ENCODE measurements around the gene C6orf118. TPM values are rescaled to one million over a fixed set of nuclear protein-coding genes. Genes with fewer than 3 reads are reported as not detected.
A peak's percentile ranks its signal among the peaks of the same experiment; 100 is the strongest.

C6orf118 gene
- total and polyA plus RNA-seq, 9 donors: 0.87 to 2.1 (median 1.3) TPM

- H3K4me1 ChIP-seq (ENCODE audit: control insufficient read depth, insufficient read depth, low read length): peaks cover 2% of the 10 kb centered on the region
- no peaks in the 10 kb centered on the region for H3K27me3 ChIP-seq (ENCODE audit: control insufficient read depth, insufficient read depth, low read length)
- H3K36me3 ChIP-seq (ENCODE audit: control insufficient read depth, insufficient read depth, low read length): no peaks in the 10 kb centered on the region
- H3K27ac ChIP-seq (ENCODE audit: low read length): no peak overlapping the region
- no peak overlapping the region for H3K4me3 ChIP-seq (ENCODE audit: low read length)
- WGBS (ENCODE audit: insufficient coverage): 83% methylated on average over 1 of the region's 2 CpGs
- no peak for DNase-seq
- H3K9me3 ChIP-seq (replicated peaks; ENCODE audit: control insufficient read depth, low read depth, low read length): no peaks in the 10 kb centered on the region
These were observed 63.7 kb downstream of the C6orf118 start for GRCh38 chr6:165245701-165246100.

- no peaks in the 10 kb centered on the region for H3K36me3 ChIP-seq (ENCODE audit: control insufficient read depth, insufficient read depth, low read length)
- no peaks in the 10 kb centered on the region for H3K27me3 ChIP-seq (ENCODE audit: control insufficient read depth, insufficient read depth, low read length)
- peak; percentile 67 for DNase-seq
- no peak overlapping the region for H3K4me3 ChIP-seq (ENCODE audit: low read length)
- peaks cover 2% of the 10 kb centered on the region for H3K4me1 ChIP-seq (ENCODE audit: control insufficient read depth, insufficient read depth, low read length)
- no peaks in the 10 kb centered on the region for H3K9me3 ChIP-seq (replicated peaks; ENCODE audit: control insufficient read depth, low read depth, low read length)
- H3K27ac ChIP-seq (ENCODE audit: low read length): no peak overlapping the region
- WGBS (ENCODE audit: insufficient coverage): 42% methylated on average over 1 of the region's 4 CpGs
These were observed 64.1 kb downstream of the C6orf118 start for GRCh38 chr6:165245287-165245686.

- Histone ChIP-seq H3K4me3 (ENCODE audit: low read length) (no peak overlapping the region), H3K27me3 (ENCODE audit: control insufficient read depth, insufficient read depth, low read length) (no peaks in the 10 kb centered on the region), H3K36me3 (ENCODE audit: control insufficient read depth, insufficient read depth, low read length) (no peaks in the 10 kb centered on the region), H3K27ac (ENCODE audit: low read length) (no peak overlapping the region), H3K9me3 (replicated peaks; ENCODE audit: control insufficient read depth, low read depth, low read length) (no peaks in the 10 kb centered on the region), H3K4me1 (ENCODE audit: control insufficient read depth, insufficient read depth, low read length) (peaks cover 2% of the 10 kb centered on the region)
- WGBS (ENCODE audit: insufficient coverage): no CpG with 5 or more reads among the region's 12 CpGs
- no peak for DNase-seq
These were observed 64.7 kb downstream of the C6orf118 start for GRCh38 chr6:165244524-165245247.

- H3K4me1 ChIP-seq (ENCODE audit: control insufficient read depth, insufficient read depth, low read length): peaks cover 2% of the 10 kb centered on the region
- WGBS (ENCODE audit: insufficient coverage): 75% methylated on average over 1 of the region's 5 CpGs
- no peaks in the 10 kb centered on the region for H3K9me3 ChIP-seq (replicated peaks; ENCODE audit: control insufficient read depth, low read depth, low read length)
These were observed 65.6 kb downstream of the C6orf118 start for GRCh38 chr6:165243801-165244200.

DNA sequence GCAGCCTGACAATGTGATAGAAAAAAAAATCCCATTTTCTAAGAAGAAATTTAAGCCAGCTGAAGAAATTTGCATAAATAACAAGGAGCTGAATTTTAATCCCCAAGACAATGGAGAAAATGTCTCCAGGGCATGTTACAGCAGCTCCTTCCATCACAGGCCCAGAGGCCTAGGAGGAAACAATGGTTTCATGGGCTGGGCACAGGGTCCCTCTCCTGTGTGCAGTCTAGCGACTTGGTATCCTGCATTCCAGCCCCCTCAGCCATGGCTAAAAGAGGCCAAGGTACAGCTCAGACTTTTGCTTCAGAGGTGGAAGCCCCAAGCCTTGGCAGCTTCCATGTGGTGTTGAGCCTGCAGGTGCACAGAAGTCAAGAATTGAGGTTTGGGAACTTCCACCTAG is 73.1 kb downstream of the C6orf118 start:
- H3K4me3 ChIP-seq (ENCODE audit: low read length): no peak overlapping the region
- H3K9me3 ChIP-seq (replicated peaks; ENCODE audit: control insufficient read depth, low read depth, low read length): peaks cover 10% of the 10 kb centered on the region
- H3K27me3 ChIP-seq (ENCODE audit: control insufficient read depth, insufficient read depth, low read length): no peaks in the 10 kb centered on the region
- DNase-seq: no peak
- no CpG with 5 or more reads among the region's 1 CpG for WGBS (ENCODE audit: insufficient coverage)
- no peaks in the 10 kb centered on the region for H3K36me3 ChIP-seq (ENCODE audit: control insufficient read depth, insufficient read depth, low read length)
- H3K4me1 ChIP-seq (ENCODE audit: control insufficient read depth, insufficient read depth, low read length): peaks cover 10% of the 10 kb centered on the region
- H3K27ac ChIP-seq (ENCODE audit: low read length): no peak overlapping the region

More at GRCh38 chr6:165243801-165244200, 65.6 kb downstream of the C6orf118 start:
- Histone ChIP-seq H3K27me3 (ENCODE audit: control insufficient read depth, insufficient read depth, low read length) (no peaks in the 10 kb centered on the region), H3K36me3 (ENCODE audit: control insufficient read depth, insufficient read depth, low read length) (no peaks in the 10 kb centered on the region), H3K4me3 (ENCODE audit: low read length) (no peak overlapping the region), H3K27ac (ENCODE audit: low read length) (no peak overlapping the region)
- DNase-seq: no peak

- Histone ChIP-seq H3K9me3 (replicated peaks; ENCODE audit: control insufficient read depth, low read depth, low read length) (peaks cover 10% of the 10 kb centered on the region), H3K27me3 (ENCODE audit: control insufficient read depth, insufficient read depth, low read length) (no peaks in the 10 kb centered on the region), H3K36me3 (ENCODE audit: control insufficient read depth, insufficient read depth, low read length) (no peaks in the 10 kb centered on the region), H3K4me1 (ENCODE audit: control insufficient read depth, insufficient read depth, low read length) (peaks cover 16% of the 10 kb centered on the region), H3K4me3 (ENCODE audit: low read length) (no peak overlapping the region), H3K27ac (ENCODE audit: low read length) (no peak overlapping the region)
- 75% methylated on average over 1 of the region's 8 CpGs for WGBS (ENCODE audit: insufficient coverage)
- no peak for DNase-seq
These were observed 76.5 kb downstream of the C6orf118 start for GRCh38 chr6:165232731-165233488.

- Histone ChIP-seq H3K27me3 (ENCODE audit: control insufficient read depth, insufficient read depth, low read length) (no peaks in the 10 kb centered on the region), H3K9me3 (replicated peaks; ENCODE audit: control insufficient read depth, low read depth, low read length) (peaks cover 8% of the 10 kb centered on the region), H3K27ac (ENCODE audit: low read length) (peak overlapping the region; percentile 54), H3K4me1 (ENCODE audit: control insufficient read depth, insufficient read depth, low read length) (peaks cover 16% of the 10 kb centered on the region), H3K36me3 (ENCODE audit: control insufficient read depth, insufficient read depth, low read length) (no peaks in the 10 kb centered on the region), H3K4me3 (ENCODE audit: low read length) (no peak overlapping the region)
- 58% methylated on average over 9 of the region's 17 CpGs for WGBS (ENCODE audit: insufficient coverage)
- peak; percentile 81 for DNase-seq
These were observed 77.5 kb downstream of the C6orf118 start for GRCh38 chr6:165231581-165232561.

GRCh38 chr6:165231177-165231576 is 78.2 kb downstream of the C6orf118 start:
- peak; percentile 70 for DNase-seq
- Histone ChIP-seq H3K36me3 (ENCODE audit: control insufficient read depth, insufficient read depth, low read length) (no peaks in the 10 kb centered on the region), H3K27ac (ENCODE audit: low read length) (peak overlapping the region; percentile 54), H3K27me3 (ENCODE audit: control insufficient read depth, insufficient read depth, low read length) (no peaks in the 10 kb centered on the region), H3K4me3 (ENCODE audit: low read length) (no peak overlapping the region), H3K4me1 (ENCODE audit: control insufficient read depth, insufficient read depth, low read length) (peaks cover 16% of the 10 kb centered on the region), H3K9me3 (replicated peaks; ENCODE audit: control insufficient read depth, low read depth, low read length) (peaks cover 2% of the 10 kb centered on the region)
- WGBS (ENCODE audit: insufficient coverage): no CpG with 5 or more reads among the region's 3 CpGs

Measured in muscle of leg (tissue), 11 donors.